SK-N-SH (cell line): Measurements from ENCODE around the gene TOGARAM2.

ENCODE experiments used
- CTCF ChIP-seq: fragments of 200-600 bp; sonication (generic); IDR thresholded peaks from 2 replicates; pipeline ENCODE4 v1.6.1; 2017; ENCODE audit warnings: antibody characterized with exemption, mild to moderate bottlenecking, moderate library complexity
- TF ChIP-seq, protein P1 (sequence below): IDR thresholded peaks from 2 replicates; pipeline ENCODE4 v1.6.1; 2012; ENCODE audit warnings: mild to moderate bottlenecking, low read depth, low read length, moderate library complexity

DNA sequence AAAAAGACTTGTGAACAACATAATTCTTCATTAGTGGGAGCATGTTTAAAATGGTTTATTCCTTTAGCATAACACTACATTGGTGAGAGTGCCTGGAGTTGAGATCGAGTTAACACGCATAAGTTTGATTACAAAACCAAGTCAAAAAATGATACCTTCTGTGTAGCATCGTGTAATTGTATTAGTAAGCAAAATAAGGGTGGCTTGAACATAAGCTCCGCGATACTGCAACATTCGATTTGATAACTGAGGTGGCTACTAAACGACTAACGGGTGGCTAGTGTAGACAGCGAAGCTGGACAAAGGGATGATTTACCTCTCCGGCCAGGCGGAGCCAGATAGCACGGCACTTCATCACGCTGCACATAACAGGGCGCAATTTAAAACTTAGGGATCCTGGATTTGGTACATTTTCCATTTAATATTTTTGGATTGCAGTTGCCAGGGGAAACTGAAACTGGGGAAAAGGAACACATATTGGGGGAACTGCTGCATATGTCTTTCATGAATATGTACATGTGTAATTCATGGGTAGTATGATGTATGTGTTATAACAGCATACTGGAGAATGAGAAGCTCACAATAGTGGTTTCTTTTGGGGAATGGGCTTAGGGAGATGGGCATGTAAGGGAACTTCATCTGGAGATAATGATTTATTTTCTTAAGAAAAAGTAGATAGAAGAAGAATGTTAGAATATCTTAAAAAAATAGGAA lies 36.4 kb upstream of the TOGARAM2 start:
- TF ChIP-seq CTCF, result no peak
- TF ChIP-seq, protein P1, sequence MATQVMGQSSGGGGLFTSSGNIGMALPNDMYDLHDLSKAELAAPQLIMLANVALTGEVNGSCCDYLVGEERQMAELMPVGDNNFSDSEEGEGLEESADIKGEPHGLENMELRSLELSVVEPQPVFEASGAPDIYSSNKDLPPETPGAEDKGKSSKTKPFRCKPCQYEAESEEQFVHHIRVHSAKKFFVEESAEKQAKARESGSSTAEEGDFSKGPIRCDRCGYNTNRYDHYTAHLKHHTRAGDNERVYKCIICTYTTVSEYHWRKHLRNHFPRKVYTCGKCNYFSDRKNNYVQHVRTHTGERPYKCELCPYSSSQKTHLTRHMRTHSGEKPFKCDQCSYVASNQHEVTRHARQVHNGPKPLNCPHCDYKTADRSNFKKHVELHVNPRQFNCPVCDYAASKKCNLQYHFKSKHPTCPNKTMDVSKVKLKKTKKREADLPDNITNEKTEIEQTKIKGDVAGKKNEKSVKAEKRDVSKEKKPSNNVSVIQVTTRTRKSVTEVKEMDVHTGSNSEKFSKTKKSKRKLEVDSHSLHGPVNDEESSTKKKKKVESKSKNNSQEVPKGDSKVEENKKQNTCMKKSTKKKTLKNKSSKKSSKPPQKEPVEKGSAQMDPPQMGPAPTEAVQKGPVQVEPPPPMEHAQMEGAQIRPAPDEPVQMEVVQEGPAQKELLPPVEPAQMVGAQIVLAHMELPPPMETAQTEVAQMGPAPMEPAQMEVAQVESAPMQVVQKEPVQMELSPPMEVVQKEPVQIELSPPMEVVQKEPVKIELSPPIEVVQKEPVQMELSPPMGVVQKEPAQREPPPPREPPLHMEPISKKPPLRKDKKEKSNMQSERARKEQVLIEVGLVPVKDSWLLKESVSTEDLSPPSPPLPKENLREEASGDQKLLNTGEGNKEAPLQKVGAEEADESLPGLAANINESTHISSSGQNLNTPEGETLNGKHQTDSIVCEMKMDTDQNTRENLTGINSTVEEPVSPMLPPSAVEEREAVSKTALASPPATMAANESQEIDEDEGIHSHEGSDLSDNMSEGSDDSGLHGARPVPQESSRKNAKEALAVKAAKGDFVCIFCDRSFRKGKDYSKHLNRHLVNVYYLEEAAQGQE, result no peak
